ENCODE measurements around the gene PEX12.
"Not testable (repeated sequence)": the region's sequence is repeated elsewhere in the genome, so short reads cannot be mapped to it uniquely, and the experiment has no call there.

PEX12 gene

DNA sequence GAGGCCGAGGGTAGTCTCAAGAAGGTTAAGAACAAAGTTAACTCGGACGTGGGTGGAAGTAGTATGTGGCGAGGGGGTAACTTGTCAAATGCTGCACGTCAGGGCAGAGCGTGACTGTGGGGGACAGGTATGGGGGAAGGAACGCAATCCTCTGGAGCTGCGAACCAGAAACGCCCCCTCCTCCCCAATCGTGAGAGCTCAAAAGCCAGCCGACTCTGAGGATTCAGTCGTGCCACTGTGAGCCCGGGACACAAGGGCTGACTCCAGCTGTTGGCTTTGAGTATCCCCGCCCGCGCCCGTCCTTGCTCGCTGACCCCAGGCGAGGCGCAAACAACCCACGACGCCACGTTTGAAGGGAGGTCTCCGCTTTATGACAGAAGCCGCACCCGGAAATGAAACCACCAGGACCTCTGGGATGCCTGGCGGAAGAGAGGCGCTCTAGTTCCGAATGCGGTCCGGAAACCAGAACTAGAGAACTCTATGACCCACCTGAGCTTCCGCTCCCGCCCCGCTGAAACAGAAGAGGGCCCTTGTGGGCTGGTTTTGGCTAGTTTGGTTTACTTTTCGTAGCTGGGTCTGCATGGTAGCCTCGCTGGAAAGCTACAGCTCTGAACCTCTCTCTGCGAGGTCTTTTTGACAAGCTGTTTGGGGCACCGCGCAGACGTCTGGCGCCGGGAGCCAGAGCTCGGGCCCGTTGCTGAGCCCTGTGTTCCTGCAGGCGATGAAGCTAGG is at the start of gene PEX12:
Gene PEX12 (minus strand): TSS at position 375 of the 732 bp plus-strand sequence. CDS start 550 bp downstream, outside the sequence.
- no peak for DNase-seq (ENCODE audit: low read depth, low spot score)

DNA sequence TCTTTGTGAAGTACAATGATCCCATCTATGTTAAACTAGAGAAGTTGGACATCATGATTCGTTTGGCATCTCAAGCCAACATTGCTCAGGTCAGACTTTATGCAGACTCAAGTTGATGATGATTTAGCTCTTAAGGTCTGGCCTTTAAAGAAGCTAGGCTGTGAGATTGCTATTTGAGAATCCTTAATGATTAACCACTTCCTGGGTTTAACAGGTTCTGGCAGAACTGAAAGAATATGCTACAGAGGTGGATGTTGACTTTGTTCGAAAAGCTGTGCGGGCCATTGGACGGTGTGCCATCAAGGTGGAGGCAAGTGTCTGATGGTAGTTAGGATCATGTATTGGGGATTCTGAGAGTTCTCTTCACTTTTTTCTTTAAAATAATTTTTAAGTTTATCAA is 49.0 kb upstream of the PEX12 start:
- no peak for DNase-seq (ENCODE audit: low read depth, low spot score)

DNA sequence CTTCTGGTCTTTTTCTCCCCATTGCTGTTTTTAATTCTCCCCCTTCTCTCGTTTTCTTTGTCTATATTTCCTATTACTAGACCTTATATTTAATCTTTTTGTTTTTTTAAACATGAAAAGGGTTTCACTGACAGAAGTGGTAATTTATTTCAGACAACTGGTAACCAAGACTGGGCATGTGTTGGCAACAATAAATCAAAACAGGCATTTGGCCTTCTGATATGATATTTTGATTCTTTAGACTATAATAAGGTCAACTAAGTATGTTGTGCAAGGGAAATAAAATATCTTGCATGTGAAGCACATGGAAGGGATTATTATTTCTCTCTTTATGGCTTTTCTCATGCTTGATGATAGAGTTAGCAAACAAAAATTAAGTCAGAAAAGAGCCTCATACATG is 43.4 kb upstream of the PEX12 start:
- DNase-seq (ENCODE audit: low read depth, low spot score): no peak

DNA sequence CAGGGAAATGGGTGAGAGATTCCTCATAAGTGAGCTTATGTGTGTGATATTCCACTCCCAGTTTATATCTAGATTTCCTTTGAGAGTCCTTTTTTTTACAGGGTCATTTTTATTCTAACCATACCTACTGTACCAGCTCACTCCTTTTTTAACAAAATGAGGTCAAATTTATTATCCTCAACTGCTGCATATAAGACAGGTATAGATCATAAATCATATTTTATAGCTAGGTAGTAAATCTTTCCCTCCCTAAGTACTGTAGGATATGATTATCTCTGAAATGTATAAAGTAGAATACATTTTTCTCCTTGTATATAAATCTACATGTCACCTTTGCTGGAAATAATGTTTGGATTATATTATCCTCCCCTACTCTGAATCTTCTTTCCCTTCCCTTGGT is 40.3 kb upstream of the PEX12 start:
- DNase-seq (ENCODE audit: low read depth, low spot score): no peak

DNA sequence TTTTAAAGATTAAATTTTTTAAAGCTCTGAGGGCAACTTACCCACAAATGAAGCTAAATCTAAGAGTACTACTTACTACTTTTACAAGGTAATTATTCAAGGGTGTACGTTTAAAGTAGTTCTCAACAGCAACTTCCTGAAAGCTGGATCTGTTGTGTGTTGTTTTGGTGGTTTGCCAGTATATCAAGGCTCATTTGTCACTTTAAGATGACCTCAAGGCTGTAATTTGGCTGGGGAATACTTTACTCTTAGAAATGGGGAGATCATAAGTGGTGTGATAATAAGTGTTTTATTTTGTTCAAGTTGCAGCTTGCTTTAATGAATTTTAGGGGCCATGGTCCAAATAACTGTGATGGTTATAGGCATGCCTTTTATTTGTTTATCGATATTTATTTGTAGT is 39.1 kb upstream of the PEX12 start:
- DNase-seq (ENCODE audit: low read depth, low spot score): no peak

DNA sequence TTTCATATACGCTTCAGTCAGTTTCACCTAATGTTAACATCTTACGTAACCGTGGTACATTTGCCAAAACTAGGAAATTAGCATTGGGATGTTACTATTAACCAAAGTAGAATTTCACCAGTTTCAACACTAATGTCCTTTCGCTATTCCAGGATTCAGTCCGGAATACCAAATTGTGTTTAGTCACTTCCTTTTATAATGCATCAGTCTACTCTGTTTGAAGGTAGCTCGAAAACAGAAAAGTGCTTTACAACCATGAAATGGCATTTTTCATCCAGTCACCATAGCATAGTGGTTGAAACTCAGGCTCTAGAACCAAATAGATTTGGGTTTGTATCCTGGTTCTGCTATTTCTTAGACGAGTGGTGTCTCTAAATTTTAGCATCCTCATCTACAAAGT is 38.2 kb upstream of the PEX12 start:
- no peak for DNase-seq (ENCODE audit: low read depth, low spot score)

DNA sequence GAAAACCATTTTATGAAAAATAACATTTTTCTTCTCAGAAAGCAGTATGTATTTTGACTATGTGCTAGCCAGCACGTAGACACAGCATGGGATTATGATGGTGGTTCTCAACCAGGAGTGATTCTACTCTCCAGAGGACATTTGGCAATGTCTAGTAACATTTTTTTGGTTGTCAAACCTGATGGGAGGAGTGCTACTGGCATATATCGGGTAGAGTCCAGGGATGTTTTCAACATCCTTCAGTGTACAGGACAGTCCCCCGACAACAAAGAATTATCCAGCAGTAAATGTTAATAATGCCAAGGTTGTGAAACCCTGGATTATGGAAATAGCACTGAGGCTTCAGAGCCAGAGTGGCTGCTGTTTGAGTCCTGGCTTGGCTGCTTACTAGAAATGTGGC is 36.4 kb upstream of the PEX12 start:
- no peak for DNase-seq (ENCODE audit: low read depth, low spot score)

DNA sequence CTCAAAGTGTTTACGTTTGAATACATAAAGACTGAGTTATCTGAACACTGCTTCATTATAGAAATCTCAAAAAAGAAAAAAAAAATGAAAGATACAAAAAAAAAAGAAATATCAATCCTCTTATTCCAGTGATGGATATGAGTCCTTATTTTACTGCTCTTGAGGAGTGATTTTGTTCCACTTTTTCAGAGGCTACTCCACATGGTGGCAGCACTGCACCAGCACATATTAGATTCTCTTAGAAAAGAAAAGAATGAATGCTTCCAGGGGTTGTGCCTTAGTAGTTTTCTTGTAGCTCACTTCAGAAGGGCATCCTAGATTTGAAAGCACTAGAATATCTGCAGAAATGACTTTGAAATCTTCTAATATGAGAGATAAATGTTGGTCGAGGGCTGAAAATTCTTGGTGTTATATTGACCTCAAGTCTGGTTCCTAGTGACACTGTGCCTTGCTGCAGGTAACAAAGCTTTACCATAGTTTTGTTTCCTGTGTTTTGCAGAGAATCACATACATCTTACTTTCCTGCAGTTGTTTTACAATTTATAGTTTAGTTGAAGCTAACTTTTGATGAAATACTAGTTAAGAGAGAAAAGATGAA is 34.7 kb upstream of the PEX12 start:
- no peak for DNase-seq (ENCODE audit: low read depth, low spot score)

DNA sequence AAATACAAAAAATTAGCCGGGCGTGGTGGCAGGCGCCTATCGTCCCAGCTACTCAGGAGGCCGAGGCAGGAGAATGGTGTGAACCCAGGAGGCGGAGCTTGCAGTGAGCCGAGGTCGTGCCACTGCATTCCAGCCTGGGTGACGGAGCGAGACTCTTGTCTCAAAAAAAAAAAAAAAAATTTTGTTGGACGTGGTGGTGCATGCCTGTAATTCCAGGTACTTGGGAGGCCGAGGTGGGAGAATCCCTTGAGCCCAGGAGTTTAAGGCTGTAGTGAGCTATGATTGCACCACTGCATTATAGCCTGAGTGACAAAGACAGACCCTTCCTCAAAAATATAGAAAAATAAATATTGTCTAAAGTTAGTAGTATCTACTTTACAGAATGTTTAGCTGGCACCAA is 32.4 kb upstream of the PEX12 start:
- DNase-seq (ENCODE audit: low read depth, low spot score): not testable (repeated sequence)

DNA sequence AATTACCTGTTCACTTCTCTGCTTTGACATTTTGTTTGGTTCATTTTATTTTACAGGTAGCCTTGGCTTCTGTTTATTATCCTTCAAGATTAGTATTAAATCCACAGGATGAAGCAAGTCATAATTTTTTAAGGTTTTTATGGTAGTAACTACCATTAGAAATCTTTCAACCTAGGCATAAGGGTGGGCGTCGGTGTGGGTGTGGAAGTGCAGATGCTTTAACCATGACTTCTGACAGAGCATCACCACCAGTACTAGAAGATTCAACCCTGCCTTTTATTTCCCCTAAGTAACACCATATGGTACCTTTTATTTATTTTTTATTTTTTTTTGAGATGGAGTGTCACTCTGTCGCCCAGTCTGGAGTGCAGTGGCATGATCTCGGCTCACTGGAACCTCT is 31.5 kb upstream of the PEX12 start:
- DNase-seq (ENCODE audit: low read depth, low spot score): no peak

DNA sequence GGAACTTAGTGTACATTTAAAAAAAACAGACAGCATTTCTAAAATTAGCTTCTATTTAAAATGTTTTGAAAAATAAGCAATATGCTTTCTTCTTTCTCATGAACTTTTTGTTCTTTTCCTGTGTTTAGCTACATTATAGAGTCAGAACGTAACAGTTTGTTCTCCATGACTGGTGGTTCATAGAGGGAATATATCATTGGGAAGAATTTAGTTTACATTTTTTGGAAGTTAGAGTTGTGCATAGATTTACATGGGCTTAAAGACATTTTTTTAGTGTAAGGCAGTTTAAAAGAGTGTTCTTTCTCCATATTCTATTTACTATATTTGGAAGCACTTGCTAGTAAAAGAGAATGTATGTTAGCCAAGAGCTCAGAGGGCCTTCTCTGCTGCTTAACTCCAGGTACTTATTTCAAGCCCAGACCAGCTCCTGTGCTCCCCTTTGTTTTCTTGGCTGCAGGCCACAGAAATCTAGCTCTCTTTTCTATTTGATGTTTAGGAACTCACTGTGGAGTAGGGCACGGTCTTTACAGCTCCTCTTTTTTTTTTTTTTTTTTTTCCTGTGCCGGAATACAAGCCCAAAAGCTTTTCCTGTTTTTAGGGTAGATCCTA is 29.0 kb upstream of the PEX12 start:
- DNase-seq (ENCODE audit: low read depth, low spot score): no peak

DNA sequence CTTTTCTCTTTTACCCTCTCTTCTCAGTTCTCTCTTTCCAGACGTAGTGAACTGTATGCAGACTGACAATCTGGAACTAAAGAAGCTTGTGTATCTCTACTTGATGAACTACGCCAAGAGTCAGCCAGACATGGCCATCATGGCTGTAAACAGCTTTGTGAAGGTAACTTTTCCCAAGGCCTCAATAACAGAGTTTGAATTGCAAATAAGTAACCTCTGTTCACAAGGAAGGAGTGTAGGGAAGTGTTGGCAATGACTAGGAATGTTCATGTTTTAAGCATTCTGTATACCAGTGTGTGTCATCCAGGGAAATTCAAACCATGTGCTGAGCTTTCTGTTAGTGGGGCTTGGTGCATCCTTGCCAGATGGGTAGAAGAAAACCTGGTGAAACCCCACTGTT is 27.3 kb upstream of the PEX12 start:
- no peak for DNase-seq (ENCODE audit: low read depth, low spot score)

DNA sequence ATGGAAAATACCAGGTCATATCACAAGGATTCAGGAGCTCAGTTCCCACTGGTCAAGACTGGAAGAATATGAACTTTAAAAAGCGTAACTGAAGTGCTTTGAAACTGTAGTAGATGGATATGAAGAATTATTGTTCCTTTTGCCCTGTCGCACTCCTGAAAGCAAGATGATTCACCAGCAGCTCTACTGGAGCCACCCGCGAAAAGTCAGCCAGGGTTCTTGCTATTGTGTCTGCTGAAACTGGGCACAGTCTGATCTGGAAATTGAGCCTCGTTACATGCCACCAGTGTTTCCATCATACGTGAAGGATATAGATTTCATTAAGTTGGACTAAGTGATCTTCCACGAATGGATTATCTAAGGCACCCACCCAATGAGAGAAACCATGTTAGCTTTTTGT is 25.3 kb upstream of the PEX12 start:
- no peak for DNase-seq (ENCODE audit: low read depth, low spot score)

DNA sequence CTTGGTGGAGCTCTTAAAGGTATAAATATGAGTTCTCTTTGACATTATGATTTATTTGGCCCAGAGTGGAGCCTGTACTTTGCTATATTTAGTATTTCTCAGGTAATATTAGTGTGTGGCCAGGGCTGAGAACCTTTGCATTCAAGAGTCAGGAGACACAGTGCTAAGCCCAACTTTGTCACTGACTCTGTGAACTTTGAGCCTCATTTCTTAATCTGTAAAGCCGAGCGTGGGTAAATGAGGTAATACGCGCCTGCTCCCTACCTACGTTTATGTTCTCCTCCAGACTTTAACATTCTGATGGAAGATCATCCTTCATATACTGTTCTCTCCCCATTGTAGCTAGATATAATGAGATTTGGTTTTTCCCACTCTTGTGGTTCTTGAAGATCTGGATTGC is 19.2 kb upstream of the PEX12 start:
- DNase-seq (ENCODE audit: low read depth, low spot score): no peak

DNA sequence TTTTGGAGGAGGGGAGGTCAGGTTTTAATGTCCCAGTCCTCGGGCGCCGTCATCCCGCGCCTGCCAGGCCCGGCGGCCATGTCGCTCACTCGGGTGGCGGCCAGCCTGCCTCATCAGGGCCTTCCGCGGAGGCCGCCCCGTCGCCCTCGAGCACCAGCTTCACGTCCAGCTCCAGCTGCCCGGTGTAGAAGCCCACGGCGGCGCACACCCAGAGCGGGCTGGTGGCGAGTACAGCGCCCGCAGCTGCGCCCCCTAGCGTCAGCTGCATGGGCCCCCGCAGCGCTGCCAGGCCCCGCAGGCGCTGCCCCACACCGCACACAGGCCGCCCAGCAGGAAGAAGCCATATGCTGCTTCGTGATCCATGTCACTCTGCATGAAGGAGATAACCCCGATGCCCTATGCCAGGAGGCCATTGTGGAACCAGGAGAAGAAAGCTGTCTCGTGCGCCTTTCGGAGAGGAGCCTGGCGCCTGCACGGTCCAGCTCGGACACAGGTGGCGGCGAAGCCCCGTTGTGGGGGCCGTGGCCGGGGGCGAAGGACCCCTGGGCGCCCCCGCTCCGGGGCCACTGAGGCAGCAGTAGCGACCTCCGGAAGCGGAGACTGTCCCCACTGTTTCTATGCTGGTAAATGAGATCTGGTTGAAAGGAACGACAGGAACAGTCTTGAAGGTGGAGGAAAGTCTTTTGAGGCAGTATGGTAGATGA is 18.3 kb upstream of the PEX12 start:
- DNase-seq (ENCODE audit: low read depth, low spot score): no peak

DNA sequence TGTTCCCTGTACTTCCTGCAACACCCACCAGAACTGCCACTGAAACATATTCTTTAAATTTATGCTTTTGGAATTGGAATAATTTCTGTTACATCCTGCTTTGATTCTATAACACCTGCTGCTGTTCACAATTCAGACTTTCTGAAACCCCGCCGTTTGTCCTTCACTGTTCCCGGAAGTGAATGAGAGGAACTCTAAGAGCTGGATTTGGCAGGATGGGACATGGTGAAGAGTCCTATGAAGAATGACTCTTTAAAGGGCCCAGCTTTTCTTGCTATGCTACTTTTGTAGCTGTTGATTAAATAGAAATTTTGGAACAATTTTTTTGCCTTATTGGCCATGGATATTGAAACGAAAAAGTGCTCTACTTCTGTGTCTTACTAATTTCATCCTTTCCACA is 17.7 kb upstream of the PEX12 start:
- DNase-seq (ENCODE audit: low read depth, low spot score): no peak

DNA sequence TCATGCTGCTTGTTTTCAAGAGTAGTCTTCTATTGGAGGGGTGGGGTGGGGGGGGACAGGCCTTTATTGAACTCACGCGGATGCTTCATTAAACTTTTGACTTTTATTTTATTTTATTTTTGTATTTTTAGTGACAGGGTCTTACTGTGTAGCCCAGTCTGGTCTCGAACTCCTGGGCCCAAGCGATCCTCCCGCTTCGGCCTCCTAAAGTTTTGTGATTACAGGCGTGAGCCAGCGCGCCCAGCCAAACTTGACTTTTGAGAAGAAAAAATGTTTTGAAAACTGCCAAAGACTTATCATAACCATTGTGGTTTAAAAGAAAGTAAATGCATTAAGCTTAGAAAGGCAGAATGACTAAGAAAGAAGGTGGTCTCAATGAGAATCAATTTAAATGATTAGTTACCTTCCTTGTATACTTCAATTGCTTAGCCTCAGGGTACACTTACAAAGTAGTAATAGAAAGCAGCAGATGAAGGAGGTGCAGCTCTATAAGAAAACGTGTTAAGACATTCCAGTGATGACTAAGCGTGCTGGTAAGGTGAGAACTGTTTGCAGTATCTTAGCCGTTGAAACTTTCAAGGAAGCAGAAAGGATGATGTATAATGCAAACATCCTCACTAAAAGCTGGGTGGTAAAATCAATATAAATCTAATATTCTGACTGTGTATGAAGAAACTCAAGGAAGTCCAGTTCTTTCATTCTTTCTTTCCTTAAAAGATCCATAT is 10.0 kb upstream of the PEX12 start:
- DNase-seq (ENCODE audit: low read depth, low spot score): no peak

DNA sequence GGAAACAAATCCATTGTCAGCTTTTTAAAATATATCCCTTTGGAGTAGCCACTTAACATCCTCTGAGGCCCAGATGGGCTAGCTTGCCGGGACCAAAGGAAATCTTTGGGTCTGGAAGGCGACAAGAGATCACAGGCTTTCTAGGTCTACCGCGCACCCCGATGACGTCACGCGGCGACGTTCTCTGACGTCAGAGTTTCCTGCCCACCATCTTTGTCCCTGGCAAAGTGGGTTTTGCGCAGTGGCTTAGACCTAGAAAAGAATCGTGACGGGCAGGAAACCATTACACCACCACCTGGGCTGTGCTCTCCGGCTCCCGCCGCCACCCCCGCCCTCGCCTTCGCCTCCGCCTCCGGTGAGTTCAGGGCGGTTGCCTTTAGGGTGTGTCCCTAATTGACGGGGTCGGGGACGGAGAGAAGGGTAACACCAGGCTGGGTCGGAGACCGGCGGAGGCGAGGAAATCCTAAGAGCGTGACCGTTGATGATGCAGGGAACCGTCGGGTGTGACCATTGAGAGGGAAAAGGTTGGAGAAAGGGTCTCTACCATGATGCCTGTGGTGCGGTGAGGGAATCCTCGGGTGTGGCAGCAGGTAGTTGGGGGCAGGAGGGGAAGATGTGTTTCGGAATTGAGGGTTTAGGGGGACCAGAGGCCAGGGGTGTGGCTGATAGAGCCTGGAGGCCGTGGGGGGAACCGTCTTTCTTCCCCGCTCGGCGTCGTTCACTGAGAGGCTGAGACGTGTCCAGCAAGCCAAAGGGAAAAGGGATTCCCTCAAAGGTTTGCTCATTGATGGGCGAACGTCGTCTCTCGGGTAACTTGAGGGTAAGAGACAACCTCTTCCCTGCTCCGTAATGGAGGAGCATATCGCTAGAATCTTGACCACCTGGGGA is 8.9 kb upstream of the PEX12 start, which contains the start of gene AP2B1:
Gene AP2B1 (plus strand): TSS at position 249 of the 888 bp plus-strand sequence. CDS start 6,709 bp downstream, outside the sequence.
- DNase-seq (ENCODE audit: low read depth, low spot score): peak; percentile 95

DNA sequence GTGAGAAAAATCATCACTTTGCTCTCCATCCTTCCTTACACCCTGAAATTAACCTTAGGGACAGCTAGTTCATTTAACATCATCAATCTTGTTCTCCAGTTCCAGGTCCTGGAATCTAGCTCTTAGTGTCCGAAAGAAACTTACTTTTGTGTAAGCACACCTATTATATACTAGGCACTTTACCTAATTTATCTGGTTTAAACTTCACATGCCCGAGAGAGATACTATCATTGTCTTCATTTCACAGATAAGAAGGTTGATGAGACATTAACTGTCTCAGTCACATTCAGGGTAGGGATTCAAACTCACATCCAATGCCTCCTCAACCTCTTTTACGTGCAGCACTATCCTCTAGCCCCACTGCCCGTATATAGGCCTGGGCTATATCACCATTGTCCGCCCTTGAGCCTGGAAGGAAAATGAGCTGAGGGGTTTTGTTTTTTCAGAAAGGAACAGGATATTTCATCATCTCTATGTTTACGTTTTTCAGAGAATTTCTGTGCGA is 8.2 kb upstream of the PEX12 start:
- no peak for DNase-seq (ENCODE audit: low read depth, low spot score)

DNA sequence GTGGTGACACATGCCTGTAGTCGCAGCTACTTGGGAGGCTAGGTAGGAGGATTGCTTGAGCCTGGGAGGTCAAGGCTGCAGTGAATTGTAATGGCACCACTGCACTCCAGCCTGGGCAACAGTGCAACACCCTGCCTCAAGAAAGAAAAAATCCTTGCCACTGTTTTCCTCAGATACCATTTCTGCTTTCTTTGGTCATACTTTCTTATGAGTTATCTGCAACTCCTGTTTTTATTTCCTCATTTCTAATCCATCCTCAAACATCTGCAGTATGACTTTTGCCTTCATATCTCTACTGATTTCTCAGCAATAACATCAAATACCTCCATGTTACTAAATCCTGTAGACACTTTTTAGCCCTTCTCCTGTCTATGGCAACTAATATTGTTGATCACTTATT is 5.7 kb upstream of the PEX12 start:
- DNase-seq (ENCODE audit: low read depth, low spot score): no peak
